Right lobe of liver (tissue), 4 donors: ENCODE results near the gene MTHFS.

Experiments used
- POLR2A ChIP-seq: fragments of 450-650 bp; IDR thresholded peaks from one replicate; pipeline ENCODE4 v1.6.1; 2017; ENCODE audit warnings: antibody characterized with exemption, mild to moderate bottlenecking
- TF ChIP-seq, protein P1 (sequence below), 4 donors: fragments of 200-600 bp in 3 of 4; fragments of 450-650 bp in 1 of 4; IDR thresholded peaks; one replicate each; pipeline versions ENCODE4 v1.5.1 to v1.8.0; 2016 to 2022; ENCODE audit warnings: antibody characterized with exemption in 4 of 4, mild to moderate bottlenecking in 2 of 4
- donor health status: DM: no; HTN: no; CAD: no.
- donor health status: DM: no; HTN: no; CAD: no.
- donor health status: DM: no; HTN: yes; CAD: no.

DNA sequence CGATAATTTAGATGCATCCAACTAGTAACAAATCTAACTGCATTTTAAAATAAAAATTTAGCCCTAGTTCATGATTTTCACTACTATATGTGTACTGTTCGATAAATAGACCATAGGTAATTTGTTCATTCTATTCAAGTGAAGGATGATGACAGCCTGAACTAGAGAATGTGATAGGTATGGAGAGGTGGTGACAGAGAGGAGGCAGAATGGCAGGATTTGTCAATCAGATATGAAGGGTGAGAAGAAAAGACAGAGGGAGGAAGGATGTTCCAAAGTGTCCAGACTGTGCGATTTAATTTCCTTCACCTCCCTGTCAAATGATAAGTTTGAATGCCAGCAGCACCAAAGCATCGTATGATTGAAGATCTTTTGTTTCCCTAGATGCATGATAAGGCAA lies 42.6 kb upstream of the MTHFS start:
- TF ChIP-seq, protein P1, sequence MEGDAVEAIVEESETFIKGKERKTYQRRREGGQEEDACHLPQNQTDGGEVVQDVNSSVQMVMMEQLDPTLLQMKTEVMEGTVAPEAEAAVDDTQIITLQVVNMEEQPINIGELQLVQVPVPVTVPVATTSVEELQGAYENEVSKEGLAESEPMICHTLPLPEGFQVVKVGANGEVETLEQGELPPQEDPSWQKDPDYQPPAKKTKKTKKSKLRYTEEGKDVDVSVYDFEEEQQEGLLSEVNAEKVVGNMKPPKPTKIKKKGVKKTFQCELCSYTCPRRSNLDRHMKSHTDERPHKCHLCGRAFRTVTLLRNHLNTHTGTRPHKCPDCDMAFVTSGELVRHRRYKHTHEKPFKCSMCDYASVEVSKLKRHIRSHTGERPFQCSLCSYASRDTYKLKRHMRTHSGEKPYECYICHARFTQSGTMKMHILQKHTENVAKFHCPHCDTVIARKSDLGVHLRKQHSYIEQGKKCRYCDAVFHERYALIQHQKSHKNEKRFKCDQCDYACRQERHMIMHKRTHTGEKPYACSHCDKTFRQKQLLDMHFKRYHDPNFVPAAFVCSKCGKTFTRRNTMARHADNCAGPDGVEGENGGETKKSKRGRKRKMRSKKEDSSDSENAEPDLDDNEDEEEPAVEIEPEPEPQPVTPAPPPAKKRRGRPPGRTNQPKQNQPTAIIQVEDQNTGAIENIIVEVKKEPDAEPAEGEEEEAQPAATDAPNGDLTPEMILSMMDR (IDR thresholded peaks at IDR 0.05) = no peak
- no peak for TF ChIP-seq POLR2A
